Measurements from ENCODE around the gene CD44.
"Not testable (repeated sequence)": the region's sequence is repeated elsewhere in the genome, so short reads cannot be mapped to it uniquely, and the experiment has no call there.

Gene CD44

GRCh38 chr11:35102267-35102666, 36.7 kb upstream of the CD44 start:
- Histone ChIP-seq H3K4me1 (ENCODE audit: control insufficient read depth, insufficient read depth, low read length, poor library complexity, severe bottlenecking) (peaks cover 8% of the 10 kb centered on the region), H3K27me3 (replicated peaks; ENCODE audit: control insufficient read depth, insufficient read depth, low read length, poor library complexity, severe bottlenecking) (no peaks in the 10 kb centered on the region), H3K4me3 (ENCODE audit: insufficient read depth, low read depth, low read length, poor library complexity, severe bottlenecking) (no peak overlapping the region), H3K9me3 (ENCODE audit: control insufficient read depth, low read length) (no peaks in the 10 kb centered on the region), H3K27ac (ENCODE audit: insufficient read depth, low read length, poor library complexity, severe bottlenecking) (no peak overlapping the region), H3K36me3 (ENCODE audit: control insufficient read depth, insufficient read depth, low read length) (no peaks in the 10 kb centered on the region)
- no peak for DNase-seq

- no peak overlapping the region for H3K27ac ChIP-seq (ENCODE audit: insufficient read depth, low read length, poor library complexity, severe bottlenecking)
- H3K4me1 ChIP-seq (ENCODE audit: control insufficient read depth, insufficient read depth, low read length, poor library complexity, severe bottlenecking) = peaks cover 8% of the 10 kb centered on the region
- H3K36me3 ChIP-seq (ENCODE audit: control insufficient read depth, insufficient read depth, low read length) = no peaks in the 10 kb centered on the region
- DNase-seq = no peak
- no peaks in the 10 kb centered on the region for H3K9me3 ChIP-seq (ENCODE audit: control insufficient read depth, low read length)
- H3K4me3 ChIP-seq (ENCODE audit: insufficient read depth, low read depth, low read length, poor library complexity, severe bottlenecking) = no peak overlapping the region
- no peaks in the 10 kb centered on the region for H3K27me3 ChIP-seq (replicated peaks; ENCODE audit: control insufficient read depth, insufficient read depth, low read length, poor library complexity, severe bottlenecking)
Observed at GRCh38 chr11:35103366-35104208, 35.4 kb upstream of the CD44 start.

GRCh38 chr11:35104655-35105054, 34.3 kb upstream of the CD44 start:
- Histone ChIP-seq H3K9me3 (ENCODE audit: control insufficient read depth, low read length) (no peaks in the 10 kb centered on the region), H3K4me3 (ENCODE audit: insufficient read depth, low read depth, low read length, poor library complexity, severe bottlenecking) (no peak overlapping the region), H3K36me3 (ENCODE audit: control insufficient read depth, insufficient read depth, low read length) (no peaks in the 10 kb centered on the region), H3K27me3 (replicated peaks; ENCODE audit: control insufficient read depth, insufficient read depth, low read length, poor library complexity, severe bottlenecking) (no peaks in the 10 kb centered on the region), H3K27ac (ENCODE audit: insufficient read depth, low read length, poor library complexity, severe bottlenecking) (no peak overlapping the region), H3K4me1 (ENCODE audit: control insufficient read depth, insufficient read depth, low read length, poor library complexity, severe bottlenecking) (peaks cover 8% of the 10 kb centered on the region)
- no peak for DNase-seq

- no peak overlapping the region for H3K27ac ChIP-seq (ENCODE audit: insufficient read depth, low read length, poor library complexity, severe bottlenecking)
- H3K36me3 ChIP-seq (ENCODE audit: control insufficient read depth, insufficient read depth, low read length) = no peaks in the 10 kb centered on the region
- DNase-seq = no peak
- H3K27me3 ChIP-seq (replicated peaks; ENCODE audit: control insufficient read depth, insufficient read depth, low read length, poor library complexity, severe bottlenecking) = no peaks in the 10 kb centered on the region
- H3K9me3 ChIP-seq (ENCODE audit: control insufficient read depth, low read length) = no peaks in the 10 kb centered on the region
- H3K4me3 ChIP-seq (ENCODE audit: insufficient read depth, low read depth, low read length, poor library complexity, severe bottlenecking) = no peak overlapping the region
- peaks cover 10% of the 10 kb centered on the region for H3K4me1 ChIP-seq (ENCODE audit: control insufficient read depth, insufficient read depth, low read length, poor library complexity, severe bottlenecking)
Observed at GRCh38 chr11:35105319-35106079, 33.5 kb upstream of the CD44 start.

GRCh38 chr11:35106595-35106994, 32.4 kb upstream of the CD44 start:
- Histone ChIP-seq H3K4me1 (ENCODE audit: control insufficient read depth, insufficient read depth, low read length, poor library complexity, severe bottlenecking) (peaks cover 20% of the 10 kb centered on the region), H3K9me3 (ENCODE audit: control insufficient read depth, low read length) (no peaks in the 10 kb centered on the region), H3K36me3 (ENCODE audit: control insufficient read depth, insufficient read depth, low read length) (no peaks in the 10 kb centered on the region), H3K27ac (ENCODE audit: insufficient read depth, low read length, poor library complexity, severe bottlenecking) (peak overlapping the region; percentile 32), H3K4me3 (ENCODE audit: insufficient read depth, low read depth, low read length, poor library complexity, severe bottlenecking) (no peak overlapping the region), H3K27me3 (replicated peaks; ENCODE audit: control insufficient read depth, insufficient read depth, low read length, poor library complexity, severe bottlenecking) (no peaks in the 10 kb centered on the region)
- DNase-seq = no peak

GRCh38 chr11:35107861-35108260, 31.1 kb upstream of the CD44 start:
- H3K36me3 ChIP-seq (ENCODE audit: control insufficient read depth, insufficient read depth, low read length) = no peaks in the 10 kb centered on the region
- H3K9me3 ChIP-seq (ENCODE audit: control insufficient read depth, low read length) = no peaks in the 10 kb centered on the region
- DNase-seq = no peak
- H3K4me3 ChIP-seq (ENCODE audit: insufficient read depth, low read depth, low read length, poor library complexity, severe bottlenecking) = no peak overlapping the region
- no peaks in the 10 kb centered on the region for H3K27me3 ChIP-seq (replicated peaks; ENCODE audit: control insufficient read depth, insufficient read depth, low read length, poor library complexity, severe bottlenecking)
- peaks cover 25% of the 10 kb centered on the region for H3K4me1 ChIP-seq (ENCODE audit: control insufficient read depth, insufficient read depth, low read length, poor library complexity, severe bottlenecking)
- no peak overlapping the region for H3K27ac ChIP-seq (ENCODE audit: insufficient read depth, low read length, poor library complexity, severe bottlenecking)

GRCh38 chr11:35108336-35108735, 30.6 kb upstream of the CD44 start:
- not testable (repeated sequence) for H3K4me3 ChIP-seq (ENCODE audit: insufficient read depth, low read depth, low read length, poor library complexity, severe bottlenecking); DNase-seq; H3K9me3 ChIP-seq (ENCODE audit: control insufficient read depth, low read length); H3K27ac ChIP-seq (ENCODE audit: insufficient read depth, low read length, poor library complexity, severe bottlenecking); H3K36me3 ChIP-seq (ENCODE audit: control insufficient read depth, insufficient read depth, low read length); H3K27me3 ChIP-seq (replicated peaks; ENCODE audit: control insufficient read depth, insufficient read depth, low read length, poor library complexity, severe bottlenecking)
- H3K4me1 ChIP-seq (ENCODE audit: control insufficient read depth, insufficient read depth, low read length, poor library complexity, severe bottlenecking) = peaks cover 25% of the 10 kb centered on the region

GRCh38 chr11:35109041-35109440, 29.9 kb upstream of the CD44 start:
- no peak overlapping the region for H3K27ac ChIP-seq (ENCODE audit: insufficient read depth, low read length, poor library complexity, severe bottlenecking)
- H3K36me3 ChIP-seq (ENCODE audit: control insufficient read depth, insufficient read depth, low read length) = no peaks in the 10 kb centered on the region
- H3K27me3 ChIP-seq (replicated peaks; ENCODE audit: control insufficient read depth, insufficient read depth, low read length, poor library complexity, severe bottlenecking) = no peaks in the 10 kb centered on the region
- no peak for DNase-seq
- no peak overlapping the region for H3K4me3 ChIP-seq (ENCODE audit: insufficient read depth, low read depth, low read length, poor library complexity, severe bottlenecking)
- H3K9me3 ChIP-seq (ENCODE audit: control insufficient read depth, low read length) = no peaks in the 10 kb centered on the region
- peaks cover 25% of the 10 kb centered on the region for H3K4me1 ChIP-seq (ENCODE audit: control insufficient read depth, insufficient read depth, low read length, poor library complexity, severe bottlenecking)

- no peak for DNase-seq
- no peak overlapping the region for H3K4me3 ChIP-seq (ENCODE audit: insufficient read depth, low read depth, low read length, poor library complexity, severe bottlenecking)
- peaks cover 25% of the 10 kb centered on the region for H3K4me1 ChIP-seq (ENCODE audit: control insufficient read depth, insufficient read depth, low read length, poor library complexity, severe bottlenecking)
- no peaks in the 10 kb centered on the region for H3K9me3 ChIP-seq (ENCODE audit: control insufficient read depth, low read length)
- H3K27ac ChIP-seq (ENCODE audit: insufficient read depth, low read length, poor library complexity, severe bottlenecking) = no peak overlapping the region
- H3K27me3 ChIP-seq (replicated peaks; ENCODE audit: control insufficient read depth, insufficient read depth, low read length, poor library complexity, severe bottlenecking) = no peaks in the 10 kb centered on the region
- no peaks in the 10 kb centered on the region for H3K36me3 ChIP-seq (ENCODE audit: control insufficient read depth, insufficient read depth, low read length)
Observed at GRCh38 chr11:35109827-35110226, 29.1 kb upstream of the CD44 start.
